Fibroblast of skin of back (primary cell): ENCODE data around the gene SAG.

Experiments
- DNase-seq: peaks from one replicate; pipeline ENCODE4 v3.0.0-alpha.2; 2013

The SAG gene

GRCh38 chr2:233289648-233290047 lies 18.0 kb upstream of the SAG start:
- no peak for DNase-seq

- no peak for DNase-seq
Observed at GRCh38 chr2:233290051-233290845, 17.4 kb upstream of the SAG start.

- no peak for DNase-seq
Observed at GRCh38 chr2:233295891-233296290, 11.7 kb upstream of the SAG start.

GRCh38 chr2:233297076-233297475 lies 10.5 kb upstream of the SAG start:
- no peak for DNase-seq

- no peak for DNase-seq
Observed at GRCh38 chr2:233300401-233300800, 7.2 kb upstream of the SAG start.

- no peak for DNase-seq
Observed at GRCh38 chr2:233301248-233301647, 6.4 kb upstream of the SAG start.

- DNase-seq: no peak
Observed at GRCh38 chr2:233301811-233302210, 5.8 kb upstream of the SAG start.

GRCh38 chr2:233303252-233303651 lies 4.4 kb upstream of the SAG start:
- DNase-seq: no peak

GRCh38 chr2:233311241-233311926 lies 3.8 kb downstream of the SAG start:
- DNase-seq: no peak

- DNase-seq: no peak
Observed at GRCh38 chr2:233312874-233313273, 5.3 kb downstream of the SAG start.

- DNase-seq: no peak
Observed at GRCh38 chr2:233314180-233314925, 6.7 kb downstream of the SAG start.

GRCh38 chr2:233317196-233317943 lies 9.8 kb downstream of the SAG start:
- no peak for DNase-seq

GRCh38 chr2:233319256-233319655 lies 11.6 kb downstream of the SAG start:
- DNase-seq: no peak

- no peak for DNase-seq
Observed at GRCh38 chr2:233320470-233320869, 12.9 kb downstream of the SAG start.

- DNase-seq: no peak
Observed at GRCh38 chr2:233321166-233321565, 13.6 kb downstream of the SAG start.

- no peak for DNase-seq
Observed at GRCh38 chr2:233323851-233324250, 16.2 kb downstream of the SAG start.

GRCh38 chr2:233325256-233325655 lies 17.6 kb downstream of the SAG start:
- no peak for DNase-seq

- no peak for DNase-seq
Observed at GRCh38 chr2:233325814-233326213, 18.2 kb downstream of the SAG start.

- no peak for DNase-seq
Observed at GRCh38 chr2:233326500-233326899, 18.9 kb downstream of the SAG start.

- DNase-seq: no peak
Observed at GRCh38 chr2:233328922-233329321, 21.3 kb downstream of the SAG start.

GRCh38 chr2:233329489-233330135 lies 22.0 kb downstream of the SAG start:
- DNase-seq: peak; percentile 54

- no peak for DNase-seq
Observed at GRCh38 chr2:233331536-233331935, 23.9 kb downstream of the SAG start.
